ENCODE measurements around the gene PRSS33.

PRSS33 gene

GRCh38 chr16:2786061-2786825 is 1.1 kb downstream of the PRSS33 start:
- DNase-seq (ENCODE audit: insufficient read length, low spot score) (no peak), FAIRE-seq (no peak)
- TF ChIP-seq POLR2A (IDR thresholded peaks at IDR 0.05; ENCODE audit: low read depth, low read length) (no peak), TAF1 (IDR thresholded peaks at IDR 0.05; ENCODE audit: low read depth, low read length) (no peak), PAX5 (IDR thresholded peaks at IDR 0.05; ENCODE audit: insufficient read depth, low read length, severe bottlenecking) (no peak), POLR2AphosphoS5 (IDR thresholded peaks at IDR 0.05; ENCODE audit: low read depth, low read length) (no peak), POU2F2 (IDR thresholded peaks at IDR 0.05; ENCODE audit: low read depth, low read length) (no peak), SPI1 (IDR thresholded peaks at IDR 0.05; ENCODE audit: low read depth, low read length) (no peak)

GRCh38 chr16:2785101-2785991 is 2.0 kb downstream of the PRSS33 start:
- no peak for TF ChIP-seq TAF1 (IDR thresholded peaks at IDR 0.05; ENCODE audit: low read depth, low read length)
- FAIRE-seq (no peak), DNase-seq (ENCODE audit: insufficient read length, low spot score) (no peak)

- FAIRE-seq, result no peak
- no peak for DNase-seq (ENCODE audit: insufficient read length, low spot score)
- TF ChIP-seq POLR2AphosphoS5 (IDR thresholded peaks at IDR 0.05; ENCODE audit: low read depth, low read length), result no peak
- TF ChIP-seq POU2F2 (IDR thresholded peaks at IDR 0.05; ENCODE audit: low read depth, low read length), result no peak
- no peak for TF ChIP-seq PAX5 (IDR thresholded peaks at IDR 0.05; ENCODE audit: insufficient read depth, low read length, severe bottlenecking)
- no peak for TF ChIP-seq SPI1 (IDR thresholded peaks at IDR 0.05; ENCODE audit: low read depth, low read length)
- TF ChIP-seq POLR2A (IDR thresholded peaks at IDR 0.05; ENCODE audit: low read depth, low read length), result no peak
- TF ChIP-seq TAF1 (IDR thresholded peaks at IDR 0.05; ENCODE audit: low read depth, low read length), result no peak
These were observed 2.8 kb downstream of the PRSS33 start for GRCh38 chr16:2784358-2785100.

GRCh38 chr16:2783581-2784357 is 3.6 kb downstream of the PRSS33 start:
- no peak for DNase-seq (ENCODE audit: insufficient read length, low spot score)
- FAIRE-seq, result no peak
- TF ChIP-seq POU2F2 (IDR thresholded peaks at IDR 0.05; ENCODE audit: low read depth, low read length), result no peak
- TF ChIP-seq PAX5 (IDR thresholded peaks at IDR 0.05; ENCODE audit: insufficient read depth, low read length, severe bottlenecking), result no peak

- no peak for TF ChIP-seq POU2F2 (IDR thresholded peaks at IDR 0.05; ENCODE audit: low read depth, low read length)
- TF ChIP-seq PAX5 (IDR thresholded peaks at IDR 0.05; ENCODE audit: insufficient read depth, low read length, severe bottlenecking), result no peak
- no peak for TF ChIP-seq SPI1 (IDR thresholded peaks at IDR 0.05; ENCODE audit: low read depth, low read length)
- TF ChIP-seq TAF1 (IDR thresholded peaks at IDR 0.05; ENCODE audit: low read depth, low read length), result no peak
- TF ChIP-seq POLR2AphosphoS5 (IDR thresholded peaks at IDR 0.05; ENCODE audit: low read depth, low read length), result no peak
- TF ChIP-seq POLR2A (IDR thresholded peaks at IDR 0.05; ENCODE audit: low read depth, low read length), result no peak
- FAIRE-seq (no peak), DNase-seq (ENCODE audit: insufficient read length, low spot score) (no peak)
These were observed 4.6 kb downstream of the PRSS33 start for GRCh38 chr16:2782583-2783351.

- FAIRE-seq (no peak), DNase-seq (ENCODE audit: insufficient read length, low spot score) (no peak)
- TF ChIP-seq POU2F2 (IDR thresholded peaks at IDR 0.05; ENCODE audit: low read depth, low read length) (no peak), TAF1 (IDR thresholded peaks at IDR 0.05; ENCODE audit: low read depth, low read length) (no peak)
These were observed 7.1 kb downstream of the PRSS33 start for GRCh38 chr16:2779978-2780898.

GRCh38 chr16:2779151-2779920 is 8.0 kb downstream of the PRSS33 start:
- no peak for TF ChIP-seq SPI1 (IDR thresholded peaks at IDR 0.05; ENCODE audit: low read depth, low read length)
- no peak for TF ChIP-seq PAX5 (IDR thresholded peaks at IDR 0.05; ENCODE audit: insufficient read depth, low read length, severe bottlenecking)
- TF ChIP-seq POLR2A (IDR thresholded peaks at IDR 0.05; ENCODE audit: low read depth, low read length), result peak; percentile 22; the same call in 1 of the 2 replicates
- TF ChIP-seq POLR2AphosphoS5 (IDR thresholded peaks at IDR 0.05; ENCODE audit: low read depth, low read length), result peak; percentile 67
- no peak for TF ChIP-seq TAF1 (IDR thresholded peaks at IDR 0.05; ENCODE audit: low read depth, low read length)
- FAIRE-seq (no peak), DNase-seq (ENCODE audit: insufficient read length, low spot score) (no peak)

Measured in GM12891 (cell line).